Common myeloid progenitor, CD34-positive (primary cell): ENCODE data around the gene FAM117A.

Experiments
- CTCF ChIA-PET: fragments of 350-600 bp; sonication (Branson Sonifier 250); formaldehyde crosslinking; loops from one replicate; lab custom pipeline; 2021; ENCODE audit warnings: antibody characterized with exemption; lab: Charles Lee
- POLR2A ChIA-PET: fragments of 350-600 bp; sonication (Branson Sonifier 250); formaldehyde crosslinking; loops from one replicate; lab custom pipeline; 2021; ENCODE audit warnings: antibody characterized with exemption; lab: Charles Lee
- DNase-seq, 3 donors: peaks; one replicate each; pipeline versions ENCODE4 v3.0.0 to v3.0.0-alpha.2; 2013
- H3K27ac ChIP-seq, 2 experiments: 1 replicate in 1 of 2; 2 replicates in 1 of 2; pipeline ENCODE4 v1.7.0; 2013; ENCODE audit warnings: inconsistent platforms in 2 of 2, low read length in 2 of 2, mild to moderate bottlenecking in 2 of 2, low read depth in 1 of 2, moderate library complexity in 1 of 2; ENCODE audit not compliant: severe bottlenecking in 2 of 2, insufficient read depth in 1 of 2, poor library complexity in 1 of 2
- H3K27me3 ChIP-seq, 5 experiments: replicated peaks in 2 of 5; 1 replicate in 3 of 5; 2 replicates in 2 of 5; pipeline versions ENCODE4 v1.6.1 to v1.7.0; 2013; ENCODE audit warnings: low read length in 4 of 5, mild to moderate bottlenecking in 2 of 5, moderate library complexity in 2 of 5, inconsistent platforms in 1 of 5; ENCODE audit not compliant: insufficient read depth in 5 of 5, control insufficient read depth in 4 of 5
- H3K36me3 ChIP-seq, 4 experiments: 1 replicate in 2 of 4; 2 replicates in 2 of 4; pipeline versions ENCODE4 v1.6.1 to v1.7.0; 2013; ENCODE audit warnings: low read length in 3 of 4, control low read depth in 1 of 4, mild to moderate bottlenecking in 1 of 4; ENCODE audit not compliant: control insufficient read depth in 4 of 4, insufficient read depth in 4 of 4
- H3K4me1 ChIP-seq, 4 experiments: 1 replicate in 3 of 4; 2 replicates in 1 of 4; pipeline versions ENCODE4 v1.6.1 to v1.7.1; 2013; ENCODE audit warnings: low read length in 3 of 4, mild to moderate bottlenecking in 3 of 4, control low read depth in 1 of 4, inconsistent platforms in 1 of 4, moderate library complexity in 1 of 4; ENCODE audit not compliant: control insufficient read depth in 4 of 4, insufficient read depth in 4 of 4; ENCODE audit errors: control extremely low read depth in 1 of 4
- H3K4me3 ChIP-seq, 7 experiments: 1 replicate in 4 of 7; 2 replicates in 3 of 7; pipeline versions ENCODE4 v1.5.1 to v1.7.0; 2013; ENCODE audit warnings: mild to moderate bottlenecking in 7 of 7, low read length in 6 of 7, moderate library complexity in 6 of 7, inconsistent platforms in 2 of 7, low read depth in 2 of 7, control low read depth in 1 of 7; ENCODE audit not compliant: insufficient read depth in 4 of 7, control insufficient read depth in 1 of 7; ENCODE audit errors: extremely low read depth in 1 of 7
- H3K9me3 ChIP-seq, 5 experiments: 1 replicate in 4 of 5; 2 replicates in 1 of 5; pipeline versions ENCODE4 v1.6.1 to v1.7.1; 2013; ENCODE audit warnings: low read length in 4 of 5, mild to moderate bottlenecking in 2 of 5, inconsistent platforms in 1 of 5, low read depth in 1 of 5, moderate library complexity in 1 of 5; ENCODE audit not compliant: control insufficient read depth in 4 of 5, insufficient read depth in 2 of 5; ENCODE audit errors: control extremely low read depth in 1 of 5
- WGBS: methylation state at CpG from one replicate; pipeline ENCODE4 v1.1.5; 2013; ENCODE audit not compliant: insufficient coverage; 5-methylcytosine and 5-hydroxymethylcytosine counted together

Gene FAM117A

DNA sequence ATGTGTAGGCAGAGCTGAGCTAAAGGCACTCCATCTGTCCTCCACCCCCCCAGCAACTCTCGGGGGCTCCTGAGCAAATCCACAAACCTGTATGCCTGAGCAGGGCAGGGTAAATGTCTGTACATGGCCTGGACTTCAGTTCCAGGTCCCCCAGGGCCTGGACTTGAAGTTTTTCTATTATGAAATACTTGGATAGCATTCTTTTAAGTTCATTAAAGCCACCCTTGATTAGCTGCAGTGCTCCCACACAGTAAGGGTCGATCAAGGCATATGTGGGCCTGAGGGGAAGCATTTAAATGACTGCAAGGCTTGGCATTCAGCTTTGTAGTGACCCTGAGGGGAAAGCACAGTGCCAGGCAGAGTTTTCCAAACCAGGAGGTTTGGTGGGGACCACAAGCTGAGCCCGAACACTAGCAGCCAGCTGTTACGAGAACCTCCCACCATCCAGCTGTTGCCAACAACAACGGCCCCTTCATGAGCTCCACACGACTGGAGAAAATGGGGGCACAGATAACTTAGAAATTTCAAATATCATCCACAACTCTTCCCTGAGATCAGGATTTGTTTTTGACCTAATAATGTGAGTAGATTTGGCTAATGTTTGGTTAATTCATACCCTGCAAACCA, 6.7 kb downstream of the FAM117A start:
- ChIA-PET POLR2A (interaction anchor here (0.8 to 13.5 kb wide), 4 partner anchors 9 to 49 kb away, joined by 3 to 201 read pairs (median 6); partner anchors contain the start of gene SLC35B1), CTCF (interaction anchor here (0.7 to 10.7 kb wide), 6 partner anchors 9 to 349 kb away, joined by 3 to 73 read pairs (median 4); no protein-coding TSS in a partner anchor)
- peak overlapping the region in 4 of 7 experiments; percentile 15 to 54 (median 34) for H3K4me3 ChIP-seq
- H3K36me3 ChIP-seq: peaks cover 3 to 69% (median 37%) of the 10 kb centered on the region in 4 experiments
- no peak for DNase-seq
- peak overlapping the region; percentile 36 to 79 for H3K27ac ChIP-seq
- H3K4me1 ChIP-seq: peaks cover 22 to 92% (median 57%) of the 10 kb centered on the region in 4 experiments
- no peaks in the 10 kb centered on the region for H3K9me3 ChIP-seq
- no peaks in the 10 kb centered on the region for H3K27me3 ChIP-seq
- 82% methylated on average over 4 of the region's 6 CpGs for WGBS

- no peaks in the 10 kb centered on the region for H3K9me3 ChIP-seq
- H3K27me3 ChIP-seq: no peaks in the 10 kb centered on the region
- H3K27ac ChIP-seq: peak overlapping the region; percentile 36 to 79
- POLR2A ChIA-PET: interaction anchor here (0.7 to 13.5 kb wide), 3 partner anchors 16 to 432 kb away, joined by 3 to 201 read pairs (median 4); no protein-coding TSS in a partner anchor
- H3K4me3 ChIP-seq: peak overlapping the region in 3 of 7 experiments; percentile 38 to 54 (median 51)
- 90% methylated on average over 2 of the region's 9 CpGs for WGBS
- H3K36me3 ChIP-seq: peaks cover 3 to 68% (median 36%) of the 10 kb centered on the region in 4 experiments
- CTCF ChIA-PET: interaction anchor here (0.7 to 10.7 kb wide), 6 partner anchors 8 to 189 kb away, joined by 3 to 73 read pairs (median 4); partner anchors contain the start of gene SLC35B1
- peaks cover 14 to 90% (median 55%) of the 10 kb centered on the region in 4 experiments for H3K4me1 ChIP-seq
- DNase-seq: no peak
These were observed 7.4 kb downstream of the FAM117A start for GRCh38 chr17:49756323-49757150.

DNA sequence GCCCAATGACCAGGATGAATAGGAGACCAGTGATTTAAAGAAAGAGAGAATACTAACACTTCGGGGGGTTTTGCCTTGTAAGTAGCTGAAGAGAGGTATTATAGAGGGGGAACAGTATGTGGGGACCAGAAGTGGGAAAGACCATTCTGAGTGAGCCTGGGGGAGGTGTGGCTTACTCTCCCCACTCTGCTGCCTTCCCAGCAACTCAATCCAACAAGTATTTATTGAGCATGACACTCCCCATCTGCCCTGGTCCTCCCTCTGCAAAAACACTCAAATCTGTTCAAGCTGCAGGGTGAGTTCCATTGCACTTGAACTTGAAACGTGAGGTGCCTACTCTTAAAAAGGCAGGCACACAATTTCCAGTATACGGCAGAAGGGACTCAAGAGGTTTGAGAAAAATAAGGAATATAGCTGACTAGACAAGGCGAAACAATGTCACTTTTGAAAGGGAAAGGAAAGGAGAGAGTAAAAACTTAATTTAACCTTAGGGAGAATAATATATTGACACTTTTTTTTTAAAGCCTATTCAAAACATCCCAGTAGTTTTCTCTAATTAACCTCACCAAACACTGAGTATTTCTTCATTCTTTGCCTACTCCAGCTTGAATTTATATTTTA, 8.2 kb downstream of the FAM117A start:
- H3K9me3 ChIP-seq: no peaks in the 10 kb centered on the region
- CTCF ChIA-PET: interaction anchor here (0.7 to 10.7 kb wide), 5 partner anchors 7 to 188 kb away, joined by 3 to 73 read pairs (median 4); no protein-coding TSS in a partner anchor
- peaks cover 3 to 68% (median 34%) of the 10 kb centered on the region in 4 experiments for H3K36me3 ChIP-seq
- H3K4me1 ChIP-seq: peaks cover 7 to 88% (median 53%) of the 10 kb centered on the region in 4 experiments
- peak overlapping the region in 2 of 7 experiments; percentile 51 to 54 for H3K4me3 ChIP-seq
- DNase-seq: no peak
- H3K27ac ChIP-seq: peak overlapping the region; percentile 50 to 79
- POLR2A ChIA-PET: interaction anchor here (0.7 to 13.5 kb wide), 4 partner anchors 8 to 431 kb away, joined by 3 to 201 read pairs (median 4); no protein-coding TSS in a partner anchor
- 88% methylated on average over 3 of the region's 4 CpGs for WGBS
- H3K27me3 ChIP-seq: no peaks in the 10 kb centered on the region

GRCh38 chr17:49753959-49754391, 10.0 kb downstream of the FAM117A start:
- H3K36me3 ChIP-seq: peaks cover 0 to 57% (median 26%) of the 10 kb centered on the region in 4 experiments
- no peaks in the 10 kb centered on the region for H3K27me3 ChIP-seq
- 64% methylated on average over 5 of the region's 8 CpGs for WGBS
- H3K9me3 ChIP-seq: no peaks in the 10 kb centered on the region
- H3K4me1 ChIP-seq: peaks cover 7 to 87% (median 47%) of the 10 kb centered on the region in 4 experiments
- H3K4me3 ChIP-seq: no peak overlapping the region
- H3K27ac ChIP-seq: peak overlapping the region in 1 of 2 experiments; percentile 68
- no peak for DNase-seq
- ChIA-PET CTCF (interaction anchor here (1.2 kb wide), 1 partner anchor 55 kb away, joined by 3 read pairs; no protein-coding TSS in a partner anchor), POLR2A (interaction anchor here (3.2 to 13.5 kb wide), 2 partner anchors 9 to 14 kb away, joined by 28 to 201 read pairs; partner anchors contain the start of gene FAM117A)

DNA sequence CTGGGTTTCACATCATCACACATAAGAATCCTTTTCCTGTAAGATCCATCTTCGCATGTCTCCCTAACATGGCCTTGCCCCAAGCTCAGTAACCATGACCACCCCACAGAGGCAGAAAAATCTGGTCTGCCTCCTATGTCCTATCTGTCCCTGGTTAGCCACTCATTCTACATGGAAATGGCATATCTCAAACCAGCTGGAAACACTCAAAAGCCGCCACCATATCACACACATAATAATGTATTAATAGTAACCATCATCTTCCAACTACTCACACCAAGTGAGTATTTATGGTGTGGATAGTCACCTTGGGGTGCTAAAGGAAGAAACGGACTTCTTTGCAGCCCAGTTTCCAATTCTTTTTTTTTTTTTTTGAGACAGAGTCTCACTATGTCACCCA, 11.4 kb downstream of the FAM117A start:
- CTCF ChIA-PET: interaction anchor here (0.8 to 2.1 kb wide), 8 partner anchors 9 to 643 kb away, joined by 3 to 9 read pairs (median 4); no protein-coding TSS in a partner anchor

DNA sequence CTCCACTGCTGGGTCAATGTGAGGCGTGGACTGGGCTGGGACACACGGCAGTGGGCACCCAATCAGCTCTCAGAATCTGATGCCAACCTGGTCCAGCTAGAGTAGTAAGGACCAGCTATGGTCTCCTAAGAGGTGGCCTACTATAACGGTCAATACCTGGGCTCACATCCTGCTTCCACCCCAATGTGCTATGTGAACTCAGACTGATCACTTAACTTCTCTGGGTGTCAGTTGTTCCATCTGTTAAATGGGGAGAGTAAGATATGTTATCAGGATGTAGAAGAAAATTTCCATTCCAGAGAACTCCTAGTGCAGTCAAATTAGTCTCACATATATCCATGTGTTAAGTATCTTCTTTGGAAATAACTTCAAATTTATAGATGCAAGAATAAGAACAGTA, 14.2 kb downstream of the FAM117A start:
- peaks cover 0 to 46% (median 16%) of the 10 kb centered on the region in 4 experiments for H3K36me3 ChIP-seq
- no peaks in the 10 kb centered on the region for H3K9me3 ChIP-seq
- no peaks in the 10 kb centered on the region for H3K27me3 ChIP-seq
- no peak for DNase-seq
- WGBS: no CpG with 5 or more reads among the region's 3 CpGs
- ChIA-PET POLR2A (interaction anchor here (1.1 to 5.0 kb wide), 4 partner anchors 10 to 42 kb away, joined by 4 to 63 read pairs (median 22); partner anchors contain the start of genes FAM117A, KAT7 and SLC35B1), CTCF (interaction anchor here (1.3 to 5.3 kb wide), 7 partner anchors 9 to 80 kb away, joined by 3 to 73 read pairs (median 8); partner anchors contain the start of gene FAM117A)
- H3K27ac ChIP-seq: peak overlapping the region in 1 of 2 experiments; percentile 78
- H3K4me1 ChIP-seq: peaks cover 41 to 92% (median 67%) of the 10 kb centered on the region in 4 experiments
- H3K4me3 ChIP-seq: no peak overlapping the region

More for the DNA sequence above, 11.4 kb downstream of the FAM117A start:
- H3K4me1 ChIP-seq: peaks cover 18 to 92% (median 54%) of the 10 kb centered on the region in 4 experiments
- H3K27ac ChIP-seq: peak overlapping the region; percentile 27 to 68
- 89% methylated on average over 1 of the region's 3 CpGs for WGBS
- POLR2A ChIA-PET: interaction anchor here (1.1 to 13.5 kb wide), 3 partner anchors 10 to 36 kb away, joined by 4 to 201 read pairs (median 28); partner anchors contain the start of genes FAM117A and KAT7
- peaks cover 0 to 54% (median 23%) of the 10 kb centered on the region in 4 experiments for H3K36me3 ChIP-seq
- H3K4me3 ChIP-seq: peak overlapping the region in 1 of 7 experiments; percentile 23
- no peak for DNase-seq
- no peaks in the 10 kb centered on the region for H3K9me3 ChIP-seq
- no peaks in the 10 kb centered on the region for H3K27me3 ChIP-seq
